ENCODE data around the gene CAMTA1. TPM values are rescaled to one million over a fixed set of nuclear protein-coding genes. Genes with fewer than 3 reads are reported as not detected.

CAMTA1 gene
- total RNA-seq, 1 experiment from 2014 or later, result 60.0 TPM

- Mint-ChIP-seq H3K9me3 (ENCODE audit: unreplicated experiment) (peaks cover 9% of the 10 kb centered on the region), H3K27me3 (ENCODE audit: insufficient read depth, unreplicated experiment) (peaks cover 7% of the 10 kb centered on the region), H3K36me3 (ENCODE audit: insufficient read depth, unreplicated experiment) (no peaks in the 10 kb centered on the region), H3K4me3 (ENCODE audit: unreplicated experiment) (no peak overlapping the region), H3K27ac (ENCODE audit: unreplicated experiment) (no peak overlapping the region), H3K4me1 (ENCODE audit: low read depth, unreplicated experiment) (no peaks in the 10 kb centered on the region)
- TF ChIP-seq CTCF (IDR thresholded peaks at IDR 0.05; ENCODE audit: insufficient read depth in 1 of 2, low read depth in 1 of 2, low read length in 1 of 2, severe bottlenecking in 1 of 2, unreplicated experiment in 1 of 2), result no peak
- Histone ChIP-seq H3K4me3 (ENCODE audit: low read depth, low read length) (no peak overlapping the region), H3K36me3 (ENCODE audit: control insufficient read depth, insufficient read depth, low read length) (no peaks in the 10 kb centered on the region), H3K4me1 (no peaks in the 10 kb centered on the region), H3K9me3 (peaks cover 7% of the 10 kb centered on the region), H3K27me3 (replicated peaks; ENCODE audit: control insufficient read depth, insufficient read depth, low read length) (no peaks in the 10 kb centered on the region)
- ChIA-PET CTCF (no interaction called here), POLR2A (no interaction called here)
- no peak for DNase-seq
- no TSS peak for BruUV-seq (replicated peaks)
- intact Hi-C loops (cut with micrococcal nuclease; ENCODE audit: unreplicated experiment), result no loop called here
These were observed 495.2 kb downstream of the CAMTA1 start for GRCh38 chr1:7280347-7280960.

GRCh38 chr1:7281821-7282220 lies 496.6 kb downstream of the CAMTA1 start:
- no peaks in the 10 kb centered on the region for H3K4me1 ChIP-seq
- Mint-ChIP-seq H3K4me1 (ENCODE audit: low read depth, unreplicated experiment) (no peaks in the 10 kb centered on the region), H3K27ac (ENCODE audit: unreplicated experiment) (no peak overlapping the region), H3K36me3 (ENCODE audit: insufficient read depth, unreplicated experiment) (no peaks in the 10 kb centered on the region), H3K9me3 (ENCODE audit: unreplicated experiment) (peaks cover 5% of the 10 kb centered on the region), H3K27me3 (ENCODE audit: insufficient read depth, unreplicated experiment) (peaks cover 7% of the 10 kb centered on the region), H3K4me3 (ENCODE audit: unreplicated experiment) (no peak overlapping the region)
- intact Hi-C loops (cut with micrococcal nuclease; ENCODE audit: unreplicated experiment), result no loop called here
- no peak for TF ChIP-seq CTCF (IDR thresholded peaks at IDR 0.05; ENCODE audit: insufficient read depth in 1 of 2, low read depth in 1 of 2, low read length in 1 of 2, severe bottlenecking in 1 of 2, unreplicated experiment in 1 of 2)
- no TSS peak for BruUV-seq (replicated peaks)
- CTCF ChIA-PET, result no interaction called here
- H3K4me3 ChIP-seq (ENCODE audit: low read depth, low read length), result no peak overlapping the region
- peaks cover 5% of the 10 kb centered on the region for H3K9me3 ChIP-seq
- no peaks in the 10 kb centered on the region for H3K27me3 ChIP-seq (replicated peaks; ENCODE audit: control insufficient read depth, insufficient read depth, low read length)
- no peaks in the 10 kb centered on the region for H3K36me3 ChIP-seq (ENCODE audit: control insufficient read depth, insufficient read depth, low read length)
- no peak for DNase-seq
- POLR2A ChIA-PET, result no interaction called here

GRCh38 chr1:7284839-7285435 lies 499.7 kb downstream of the CAMTA1 start:
- H3K9me3 Mint-ChIP-seq (ENCODE audit: unreplicated experiment), result no peaks in the 10 kb centered on the region
- ChIA-PET POLR2A (no interaction called here), CTCF (no interaction called here)
- no peaks in the 10 kb centered on the region for H3K4me1 Mint-ChIP-seq (ENCODE audit: low read depth, unreplicated experiment)
- no TSS peak for BruUV-seq (replicated peaks)
- H3K4me1 ChIP-seq, result no peaks in the 10 kb centered on the region
- no peaks in the 10 kb centered on the region for H3K36me3 ChIP-seq (ENCODE audit: control insufficient read depth, insufficient read depth, low read length)
- H3K27me3 Mint-ChIP-seq (ENCODE audit: insufficient read depth, unreplicated experiment), result peaks cover 17% of the 10 kb centered on the region
- H3K4me3 ChIP-seq (ENCODE audit: low read depth, low read length), result no peak overlapping the region
- intact Hi-C loops (cut with micrococcal nuclease; ENCODE audit: unreplicated experiment), result no loop called here
- DNase-seq, result no peak
- no peaks in the 10 kb centered on the region for H3K9me3 ChIP-seq
- no peaks in the 10 kb centered on the region for H3K36me3 Mint-ChIP-seq (ENCODE audit: insufficient read depth, unreplicated experiment)
- TF ChIP-seq CTCF (IDR thresholded peaks at IDR 0.05; ENCODE audit: insufficient read depth in 1 of 2, low read depth in 1 of 2, low read length in 1 of 2, severe bottlenecking in 1 of 2, unreplicated experiment in 1 of 2), result no peak
- H3K27me3 ChIP-seq (replicated peaks; ENCODE audit: control insufficient read depth, insufficient read depth, low read length), result no peaks in the 10 kb centered on the region
- no peak overlapping the region for H3K4me3 Mint-ChIP-seq (ENCODE audit: unreplicated experiment)
- no peak overlapping the region for H3K27ac Mint-ChIP-seq (ENCODE audit: unreplicated experiment)
